ENCODE measurements around the gene BAZ2A.

The BAZ2A gene

GRCh38 chr12:56628671-56629458, 1.3 kb downstream of the BAZ2A start:
- Histone ChIP-seq H3K4me3 (IDR thresholded peaks at IDR 0.05; ENCODE audit: insufficient read depth, low read depth, low read length) (peak overlapping the region; percentile 89), H3K79me2 (ENCODE audit: insufficient read depth, low read depth) (peaks cover 98% of the 10 kb centered on the region), H4K20me1 (ENCODE audit: insufficient read depth) (no peaks in the 10 kb centered on the region; the same call in 1 of the 2 replicates), H2AFZ (ENCODE audit: low read depth) (peak overlapping the region; percentile 51; the same call in 1 of the 2 replicates), H3K36me3 (ENCODE audit: insufficient read depth) (peaks cover 3% of the 10 kb centered on the region; the same call in 1 of the 2 replicates), H3K4me2 (peak overlapping the region; percentile 92), H3K4me1 (ENCODE audit: low read depth, poor library complexity, severe bottlenecking) (peaks cover 75% of the 10 kb centered on the region), H3K27me3 (ENCODE audit: insufficient read depth, low read depth) (no peaks in the 10 kb centered on the region), H3K9ac (peak overlapping the region; percentile 82), H3K27ac (peak overlapping the region; percentile 64)
- no peak for TF ChIP-seq CTCF (conservative IDR thresholded peaks at IDR 0.05; ENCODE audit: low read depth, low read length)

- Histone ChIP-seq H4K20me1 (ENCODE audit: insufficient read depth) (peaks cover 4% of the 10 kb centered on the region; the same call in 1 of the 2 replicates), H3K4me2 (no peak overlapping the region; the same call in 1 of the 2 replicates)
Measured at GRCh38 chr12:56626701-56627100, 3.4 kb downstream of the BAZ2A start.

GRCh38 chr12:56622535-56622934, 7.6 kb downstream of the BAZ2A start:
- no peak overlapping the region for H3K9ac ChIP-seq
- H3K79me2 ChIP-seq (ENCODE audit: insufficient read depth, low read depth) = peaks cover 100% of the 10 kb centered on the region
- H3K4me2 ChIP-seq = no peak overlapping the region
- H3K36me3 ChIP-seq (ENCODE audit: insufficient read depth) = peaks cover 10% of the 10 kb centered on the region; the same call in 1 of the 2 replicates
- no peaks in the 10 kb centered on the region for H3K27me3 ChIP-seq (ENCODE audit: insufficient read depth, low read depth)
- H3K4me3 ChIP-seq (IDR thresholded peaks at IDR 0.05; ENCODE audit: insufficient read depth, low read depth, low read length) = no peak overlapping the region
- H3K27ac ChIP-seq = no peak overlapping the region
- TF ChIP-seq CTCF (conservative IDR thresholded peaks at IDR 0.05; ENCODE audit: low read depth, low read length) = no peak
- peaks cover 63% of the 10 kb centered on the region for H3K4me1 ChIP-seq (ENCODE audit: low read depth, poor library complexity, severe bottlenecking)
- no peak overlapping the region for H2AFZ ChIP-seq (ENCODE audit: low read depth)
- peaks cover 24% of the 10 kb centered on the region; the same call in 1 of the 2 replicates for H4K20me1 ChIP-seq (ENCODE audit: insufficient read depth)

More at GRCh38 chr12:56626701-56627100, 3.4 kb downstream of the BAZ2A start:
- peaks cover 3% of the 10 kb centered on the region; the same call in 1 of the 2 replicates for H3K36me3 ChIP-seq (ENCODE audit: insufficient read depth)
- H3K79me2 ChIP-seq (ENCODE audit: insufficient read depth, low read depth) = peaks cover 99% of the 10 kb centered on the region
- H2AFZ ChIP-seq (ENCODE audit: low read depth) = no peak overlapping the region
- H3K4me1 ChIP-seq (ENCODE audit: low read depth, poor library complexity, severe bottlenecking) = peaks cover 61% of the 10 kb centered on the region
- H3K4me3 ChIP-seq (IDR thresholded peaks at IDR 0.05; ENCODE audit: insufficient read depth, low read depth, low read length) = no peak overlapping the region
- no peak for TF ChIP-seq CTCF (conservative IDR thresholded peaks at IDR 0.05; ENCODE audit: low read depth, low read length)
- H3K27ac ChIP-seq = peak overlapping the region; percentile 3; the same call in 1 of the 2 replicates
- H3K27me3 ChIP-seq (ENCODE audit: insufficient read depth, low read depth) = no peaks in the 10 kb centered on the region
- H3K9ac ChIP-seq = no peak overlapping the region

- Histone ChIP-seq H3K36me3 (ENCODE audit: insufficient read depth) (peaks cover 50% of the 10 kb centered on the region), H4K20me1 (ENCODE audit: insufficient read depth) (peaks cover 21% of the 10 kb centered on the region; the same call in 1 of the 2 replicates)
Measured at GRCh38 chr12:56616925-56617324, 13.2 kb downstream of the BAZ2A start.

More at GRCh38 chr12:56616925-56617324, 13.2 kb downstream of the BAZ2A start:
- H3K9ac ChIP-seq = no peak overlapping the region
- H3K4me2 ChIP-seq = no peak overlapping the region
- H3K4me3 ChIP-seq (IDR thresholded peaks at IDR 0.05; ENCODE audit: insufficient read depth, low read depth, low read length) = no peak overlapping the region
- H2AFZ ChIP-seq (ENCODE audit: low read depth) = no peak overlapping the region
- H3K27me3 ChIP-seq (ENCODE audit: insufficient read depth, low read depth) = no peaks in the 10 kb centered on the region
- no peak for TF ChIP-seq CTCF (conservative IDR thresholded peaks at IDR 0.05; ENCODE audit: low read depth, low read length)
- no peak overlapping the region; the same call in 1 of the 2 replicates for H3K27ac ChIP-seq
- peaks cover 44% of the 10 kb centered on the region for H3K4me1 ChIP-seq (ENCODE audit: low read depth, poor library complexity, severe bottlenecking)
- peaks cover 66% of the 10 kb centered on the region for H3K79me2 ChIP-seq (ENCODE audit: insufficient read depth, low read depth)
